Islet of Langerhans (tissue), 1 donor: Measurements from ENCODE around the gene LRP1.

Source experiments
- FAIRE-seq: peaks from one replicate; lab custom pipeline; 2011; peaks lifted over from hg19 to GRCh38; lab: Jason Lieb, UNC

The LRP1 gene

DNA sequence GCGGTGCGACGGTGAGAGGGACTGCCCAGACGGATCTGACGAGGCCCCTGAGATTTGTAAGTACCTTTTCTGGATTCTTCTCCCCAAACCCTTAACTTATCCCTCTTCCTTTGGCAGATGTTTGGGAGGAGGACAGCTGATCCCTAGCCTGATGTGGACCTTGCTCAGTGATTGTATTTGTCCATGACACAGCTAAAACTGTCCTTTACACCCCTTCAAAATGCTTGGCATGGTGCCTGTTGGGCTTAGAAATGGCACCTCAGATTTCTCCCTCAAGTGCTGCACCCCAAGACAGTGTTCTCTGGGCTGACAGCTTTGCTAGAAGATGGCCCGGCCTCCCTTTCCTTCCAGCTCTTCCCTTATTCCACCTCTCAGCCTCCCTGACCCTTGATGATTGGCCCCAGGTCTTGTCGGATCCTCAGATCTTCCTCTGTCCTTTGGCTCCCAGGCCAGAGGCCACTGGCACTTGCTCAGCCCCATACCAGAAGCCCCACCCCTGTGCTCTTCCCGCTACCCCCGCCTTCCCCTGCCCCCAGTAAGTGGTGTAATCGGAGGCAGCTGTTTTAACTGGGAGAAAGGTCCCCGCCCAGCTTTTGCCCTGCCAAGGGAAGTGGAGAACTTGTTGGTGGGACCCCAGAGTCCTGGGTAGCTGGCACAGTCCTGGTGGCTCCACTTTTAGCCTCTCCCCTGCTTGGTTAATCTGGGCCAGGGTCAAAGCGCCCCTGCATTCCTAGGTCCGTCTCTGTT is 10.4 kb downstream of the LRP1 start:
- no peak for FAIRE-seq

GRCh38 chr12:57139796-57140649 is 11.7 kb downstream of the LRP1 start:
- FAIRE-seq, result no peak

DNA sequence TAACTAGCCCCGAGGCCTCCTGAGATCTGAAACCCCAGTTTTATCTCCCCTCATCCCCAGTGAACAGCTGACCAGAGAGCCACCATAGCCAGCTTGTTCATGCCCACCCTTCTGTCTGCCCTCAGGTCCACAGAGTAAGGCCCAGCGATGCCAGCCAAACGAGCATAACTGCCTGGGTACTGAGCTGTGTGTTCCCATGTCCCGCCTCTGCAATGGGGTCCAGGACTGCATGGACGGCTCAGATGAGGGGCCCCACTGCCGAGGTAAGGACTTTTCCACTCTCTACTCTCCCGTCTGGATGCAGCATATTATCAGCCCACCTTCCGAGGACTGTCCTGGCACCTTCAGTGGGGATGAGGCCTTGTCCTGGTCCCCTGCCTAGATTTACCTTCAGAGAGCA is 13.0 kb downstream of the LRP1 start:
- no peak for FAIRE-seq

DNA sequence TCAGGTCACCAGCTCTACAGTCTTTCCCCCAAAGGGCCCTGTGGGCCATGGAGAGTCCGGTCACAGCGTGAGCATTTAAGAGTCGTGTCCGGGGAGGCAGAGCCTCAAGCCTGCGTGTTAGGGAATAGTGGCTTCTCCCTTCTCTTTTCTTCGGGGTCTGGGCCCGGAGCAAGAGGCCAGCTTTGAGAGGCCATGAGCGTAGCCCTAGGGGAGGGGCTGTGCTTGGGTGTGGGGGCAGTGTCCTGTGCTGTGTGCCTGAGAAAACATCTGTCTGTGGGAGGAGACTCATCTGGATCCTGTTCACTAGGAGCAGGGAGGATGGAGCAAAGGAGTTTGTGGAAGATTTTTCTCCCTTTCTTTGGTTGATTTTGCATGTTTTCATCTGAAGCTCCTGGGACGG is 13.8 kb downstream of the LRP1 start:
- FAIRE-seq, result no peak

GRCh38 chr12:57142727-57143126 is 14.4 kb downstream of the LRP1 start:
- no peak for FAIRE-seq

DNA sequence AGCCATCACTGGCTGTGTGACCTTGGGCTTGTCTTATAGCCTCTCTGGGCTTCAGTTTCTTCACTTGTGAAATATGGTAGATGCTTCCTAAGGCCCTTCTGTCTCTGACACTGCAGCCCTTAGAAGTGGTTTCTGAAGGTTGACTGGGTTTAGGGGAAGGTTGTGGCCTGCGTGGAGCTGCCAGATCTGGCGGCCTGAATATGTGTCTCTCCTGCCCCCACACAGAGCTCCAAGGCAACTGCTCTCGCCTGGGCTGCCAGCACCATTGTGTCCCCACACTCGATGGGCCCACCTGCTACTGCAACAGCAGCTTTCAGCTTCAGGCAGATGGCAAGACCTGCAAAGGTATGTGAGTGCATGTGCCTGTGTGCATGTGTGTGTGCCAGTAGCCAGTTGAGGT is 15.2 kb downstream of the LRP1 start:
- no peak for FAIRE-seq

DNA sequence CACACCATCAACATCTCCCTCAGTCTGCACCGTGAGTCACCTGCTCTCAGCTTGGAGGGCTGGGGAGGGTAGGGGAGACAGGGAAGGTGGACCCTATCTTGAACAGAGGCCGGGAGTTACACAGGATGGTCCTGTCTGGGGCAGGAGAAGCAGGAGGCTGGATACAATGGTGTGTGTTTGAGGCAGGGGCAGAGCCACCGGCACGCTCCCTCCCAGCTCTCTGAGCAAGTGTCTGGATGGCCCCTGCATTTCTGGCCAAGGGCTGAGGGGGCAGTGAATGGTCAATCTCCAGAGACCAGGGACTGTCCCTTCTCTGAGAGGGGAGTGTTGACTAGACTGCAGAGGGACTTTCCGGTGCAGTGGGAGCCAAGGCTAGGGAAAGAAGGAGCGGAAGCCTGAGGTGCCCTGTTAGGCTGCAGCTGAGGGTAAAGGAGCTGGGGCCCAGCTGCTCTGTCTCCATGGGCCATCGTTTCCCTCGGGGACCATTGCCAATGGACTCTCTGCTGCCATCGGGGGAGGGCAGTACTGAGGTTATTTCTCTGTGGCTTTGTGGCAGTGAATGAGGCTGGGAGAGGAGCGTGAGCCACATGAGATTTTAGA is 17.3 kb downstream of the LRP1 start:
- FAIRE-seq, result no peak

GRCh38 chr12:57146092-57146491 is 17.8 kb downstream of the LRP1 start:
- no peak for FAIRE-seq

GRCh38 chr12:57146961-57147944 is 19.0 kb downstream of the LRP1 start, which contains the start of gene LRP1-AS:
Gene LRP1-AS (minus strand): TSS chr12:57147619.
- FAIRE-seq, result no peak

DNA sequence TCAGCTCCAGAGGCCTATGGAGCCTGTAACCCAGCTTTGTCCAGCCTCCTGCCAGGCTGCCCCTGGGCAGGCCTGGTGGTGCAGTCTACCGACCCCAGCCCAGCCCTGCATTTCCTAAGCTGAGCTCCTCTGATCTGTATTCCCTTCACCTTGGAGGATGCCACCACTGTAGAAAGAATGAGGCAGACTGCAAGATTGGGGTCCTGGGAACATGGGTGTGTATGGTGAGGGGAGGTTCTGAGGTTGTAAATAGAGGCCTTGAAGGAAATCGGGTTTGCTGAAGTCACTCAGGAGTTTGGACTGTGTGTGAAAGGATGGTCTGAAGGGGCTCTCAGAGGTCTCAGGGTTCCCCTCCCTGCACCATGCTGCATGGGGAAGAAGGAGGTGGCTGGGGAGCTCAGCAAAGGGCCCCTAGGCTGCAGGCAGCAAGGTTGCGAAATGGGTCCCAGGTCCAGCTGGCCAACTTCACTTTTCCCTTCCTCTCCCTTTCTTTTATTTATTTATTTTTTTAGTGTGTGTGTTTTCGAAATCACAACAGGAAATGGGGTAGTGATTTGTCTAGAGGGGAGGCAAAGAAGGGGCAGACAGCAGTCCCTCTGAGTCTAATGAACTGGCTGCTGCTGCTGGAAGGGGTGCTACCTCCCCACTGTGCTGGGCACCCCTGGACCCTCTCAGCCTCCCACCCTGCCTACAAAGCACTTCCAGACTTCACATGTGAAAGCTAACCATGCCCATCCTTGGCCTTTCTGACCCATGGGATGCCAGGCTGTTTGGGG is 20.4 kb downstream of the LRP1 start:
- no peak for FAIRE-seq

- FAIRE-seq, result no peak
Observed at GRCh38 chr12:57149245-57149900, 21.1 kb downstream of the LRP1 start.

DNA sequence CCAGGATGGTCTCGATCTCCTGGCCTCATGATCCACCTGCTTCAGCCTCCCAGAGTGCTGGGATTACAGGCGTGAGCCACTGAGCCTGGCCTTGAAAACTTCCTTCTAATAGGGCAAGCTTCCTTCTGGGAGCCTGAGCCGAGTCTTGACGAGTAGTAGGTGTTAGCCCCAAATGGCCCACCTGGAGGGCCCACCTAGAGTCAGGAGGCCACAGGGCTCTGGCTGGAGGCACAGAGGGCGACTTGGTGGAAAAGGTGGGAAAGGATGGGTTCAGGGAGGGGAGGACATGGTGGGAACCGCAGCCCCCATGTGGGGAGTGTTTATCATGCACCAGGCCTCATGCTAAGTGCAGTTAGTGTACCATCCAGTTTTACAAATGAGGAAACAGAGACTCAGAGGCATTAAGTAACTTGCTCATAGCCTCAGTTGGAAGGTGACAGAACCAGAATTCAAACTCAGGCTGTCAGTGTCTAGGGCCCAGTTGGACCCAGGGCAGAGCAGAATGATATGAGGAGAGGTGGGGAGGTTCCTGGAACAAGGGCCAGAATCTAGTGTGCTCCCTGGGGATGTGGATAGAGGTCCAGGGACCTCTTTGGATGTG is 22.2 kb downstream of the LRP1 start:
- no peak for FAIRE-seq

DNA sequence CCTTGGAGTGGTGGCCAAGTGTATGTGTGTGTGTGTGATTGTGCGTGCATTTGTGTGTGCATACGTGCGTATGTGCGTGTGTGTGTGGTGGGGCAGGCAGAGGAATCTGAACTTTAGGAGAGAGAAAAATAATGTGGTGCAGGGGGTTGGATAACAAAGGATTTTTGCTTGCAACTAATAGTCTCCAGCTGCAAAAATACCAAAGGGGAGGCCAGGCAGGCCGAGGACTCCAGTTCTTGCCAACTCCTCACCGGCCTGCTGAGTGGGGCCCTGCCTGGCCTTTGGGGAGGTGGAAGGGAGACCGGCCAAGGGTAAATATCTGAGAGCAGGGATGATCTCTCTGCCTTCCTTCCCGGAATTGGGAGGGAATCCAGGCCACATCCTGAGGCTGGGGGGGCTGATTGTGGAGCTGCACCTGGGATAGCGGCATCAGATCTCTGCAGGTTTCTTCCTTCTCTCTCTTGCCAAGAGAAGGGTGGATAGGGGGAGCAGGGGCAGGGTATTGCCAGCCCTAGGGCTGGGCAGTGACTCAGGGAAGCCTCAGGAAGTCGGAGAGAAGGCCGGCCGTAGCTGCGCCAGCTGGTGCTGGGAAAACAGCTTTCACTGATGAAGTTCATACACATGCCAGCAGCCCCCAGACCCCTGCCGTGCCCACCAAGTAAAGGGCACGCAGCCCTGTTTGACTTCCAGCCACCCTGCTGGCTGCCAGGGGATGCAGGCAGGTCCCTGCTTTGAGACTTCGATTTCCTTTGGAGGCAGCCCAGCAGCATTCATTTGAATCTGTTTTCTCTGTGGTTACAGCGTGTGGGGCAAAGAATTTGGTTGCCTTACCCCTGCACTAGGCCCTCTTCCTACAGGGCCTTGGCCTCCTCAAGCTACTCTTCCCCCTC is 23.7 kb downstream of the LRP1 start:
- FAIRE-seq, result no peak

DNA sequence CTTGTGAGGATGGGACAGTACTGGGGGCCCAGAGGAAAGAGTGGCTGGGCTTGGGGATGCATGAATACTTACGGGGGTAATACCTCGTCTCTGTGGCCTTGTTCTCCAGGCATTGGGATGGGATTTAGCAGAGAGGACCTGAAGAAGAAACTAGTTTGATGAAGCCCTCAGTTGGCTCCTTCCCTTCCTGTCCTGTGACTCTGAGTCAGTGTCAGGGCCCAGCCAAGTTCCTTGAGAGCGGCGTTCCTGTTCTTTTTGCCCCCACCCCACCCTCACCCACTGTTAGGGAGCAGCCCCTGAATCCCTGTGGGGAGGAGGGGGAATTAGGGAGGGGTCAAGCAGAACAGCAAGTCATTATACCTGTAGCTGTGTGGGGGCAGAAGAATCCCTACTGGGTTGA is 24.4 kb downstream of the LRP1 start:
- FAIRE-seq, result no peak

GRCh38 chr12:57153415-57153997 is 25.2 kb downstream of the LRP1 start:
- no peak for FAIRE-seq

DNA sequence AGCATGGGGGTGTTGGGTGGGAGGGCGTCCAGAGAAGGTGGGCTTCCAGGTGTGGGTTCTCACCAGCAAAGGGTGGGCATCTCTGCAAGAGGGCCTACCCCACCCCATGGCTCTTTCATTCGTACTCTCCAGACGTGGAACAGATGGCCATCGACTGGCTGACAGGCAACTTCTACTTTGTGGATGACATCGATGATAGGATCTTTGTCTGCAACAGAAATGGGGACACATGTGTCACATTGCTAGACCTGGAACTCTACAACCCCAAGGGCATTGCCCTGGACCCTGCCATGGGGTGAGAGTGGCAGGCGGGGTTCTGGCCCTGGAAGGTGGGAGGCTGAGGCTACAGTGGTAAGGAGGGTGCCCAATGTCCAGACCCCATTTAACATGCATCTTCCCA is 25.8 kb downstream of the LRP1 start:
- FAIRE-seq, result no peak

GRCh38 chr12:57154804-57155434 is 26.6 kb downstream of the LRP1 start:
- FAIRE-seq, result no peak

DNA sequence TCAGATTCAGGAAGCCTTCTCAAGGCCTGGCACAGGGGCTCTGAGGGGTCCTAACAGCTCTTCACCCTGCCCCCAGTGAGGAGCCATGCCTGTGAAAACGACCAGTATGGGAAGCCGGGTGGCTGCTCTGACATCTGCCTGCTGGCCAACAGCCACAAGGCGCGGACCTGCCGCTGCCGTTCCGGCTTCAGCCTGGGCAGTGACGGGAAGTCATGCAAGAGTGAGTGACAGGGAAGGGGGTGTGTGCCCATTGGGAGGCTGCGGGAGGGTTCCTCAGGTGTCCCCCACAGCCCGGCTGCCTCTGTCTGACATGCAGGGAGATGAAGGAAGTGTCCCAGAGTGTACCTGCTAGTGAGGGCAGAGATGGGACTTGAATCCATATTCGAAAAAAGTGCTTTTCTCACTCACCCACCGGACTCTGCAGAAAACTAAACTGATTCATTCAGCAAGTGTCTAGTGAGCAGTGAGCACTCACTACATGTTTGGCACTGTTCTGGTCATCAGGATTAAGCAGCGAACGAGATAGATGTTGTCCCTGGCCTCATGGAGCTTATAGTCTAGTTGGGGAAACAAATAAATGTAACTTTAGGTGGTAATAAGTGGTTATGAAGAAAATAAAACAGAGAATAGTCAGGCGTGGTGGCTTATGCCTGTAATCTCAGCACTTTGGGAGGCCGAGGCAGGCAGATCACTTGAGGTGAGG is 28.6 kb downstream of the LRP1 start:
- no peak for FAIRE-seq
